Fibroblast of skin of left quadriceps (primary cell): ENCODE data around the gene SAFB.
A peak's percentile ranks its signal among the peaks of the same experiment; 100 is the strongest.
"Not testable (repeated sequence)": the region's sequence is repeated elsewhere in the genome, so short reads cannot be mapped to it uniquely, and the experiment has no call there.

Experiments used
- DNase-seq, 2 experiments: peaks; one replicate each; pipeline ENCODE4 v3.0.0-alpha.2; 2013; ENCODE audit warnings: low read depth in 2 of 2

The SAFB gene

DNA sequence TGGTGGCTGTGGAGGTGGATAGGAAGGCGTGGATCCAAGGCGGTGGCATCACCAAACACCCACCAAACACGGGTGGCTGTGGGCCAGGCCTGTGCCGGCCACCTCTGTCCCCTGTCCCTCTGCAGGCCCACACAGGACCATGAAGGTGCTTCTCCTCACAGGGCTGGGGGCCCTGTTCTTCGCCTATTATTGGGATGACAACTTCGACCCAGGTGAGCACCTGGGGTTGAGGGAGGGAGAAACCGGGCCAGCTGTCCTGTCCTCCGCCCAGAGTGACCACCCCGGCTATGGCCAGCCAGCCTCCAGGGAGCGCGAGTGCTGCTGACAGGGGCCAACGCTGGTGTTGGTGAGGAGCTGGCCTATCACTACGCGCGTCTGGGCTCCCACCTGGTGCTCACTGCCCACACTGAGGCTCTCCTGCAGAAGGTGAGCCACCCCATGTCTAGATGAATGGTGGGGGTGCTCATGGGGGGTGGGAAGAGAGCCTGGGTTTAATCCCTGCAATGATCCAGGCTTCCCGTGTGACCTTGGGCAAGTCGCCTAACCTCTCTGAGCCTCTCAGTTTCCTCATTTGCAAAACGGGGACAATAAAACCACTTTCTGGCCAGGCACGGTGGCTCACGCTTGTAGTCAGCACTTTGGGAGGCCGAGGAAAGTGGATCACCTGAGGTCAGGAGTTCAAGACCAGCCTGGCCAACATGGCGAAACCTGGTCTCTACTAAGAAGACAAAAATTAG lies 62.0 kb downstream of the SAFB start:
- no peak for DNase-seq

DNA sequence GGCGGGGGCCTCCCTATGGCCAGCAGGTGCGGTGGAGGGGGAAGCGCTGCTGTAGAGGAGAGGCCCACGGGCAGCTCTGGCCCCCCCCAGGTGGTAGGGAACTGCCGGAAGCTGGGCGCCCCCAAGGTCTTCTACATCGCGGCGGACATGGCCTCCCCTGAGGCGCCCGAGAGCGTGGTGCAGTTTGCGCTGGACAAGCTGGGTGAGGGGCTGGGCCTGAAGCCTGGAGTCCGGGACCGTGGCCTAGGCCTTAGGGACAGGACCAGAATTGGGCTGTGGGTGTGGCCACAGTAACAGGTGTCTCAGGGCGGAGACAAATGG lies 63.4 kb downstream of the SAFB start:
- DNase-seq: no peak

DNA sequence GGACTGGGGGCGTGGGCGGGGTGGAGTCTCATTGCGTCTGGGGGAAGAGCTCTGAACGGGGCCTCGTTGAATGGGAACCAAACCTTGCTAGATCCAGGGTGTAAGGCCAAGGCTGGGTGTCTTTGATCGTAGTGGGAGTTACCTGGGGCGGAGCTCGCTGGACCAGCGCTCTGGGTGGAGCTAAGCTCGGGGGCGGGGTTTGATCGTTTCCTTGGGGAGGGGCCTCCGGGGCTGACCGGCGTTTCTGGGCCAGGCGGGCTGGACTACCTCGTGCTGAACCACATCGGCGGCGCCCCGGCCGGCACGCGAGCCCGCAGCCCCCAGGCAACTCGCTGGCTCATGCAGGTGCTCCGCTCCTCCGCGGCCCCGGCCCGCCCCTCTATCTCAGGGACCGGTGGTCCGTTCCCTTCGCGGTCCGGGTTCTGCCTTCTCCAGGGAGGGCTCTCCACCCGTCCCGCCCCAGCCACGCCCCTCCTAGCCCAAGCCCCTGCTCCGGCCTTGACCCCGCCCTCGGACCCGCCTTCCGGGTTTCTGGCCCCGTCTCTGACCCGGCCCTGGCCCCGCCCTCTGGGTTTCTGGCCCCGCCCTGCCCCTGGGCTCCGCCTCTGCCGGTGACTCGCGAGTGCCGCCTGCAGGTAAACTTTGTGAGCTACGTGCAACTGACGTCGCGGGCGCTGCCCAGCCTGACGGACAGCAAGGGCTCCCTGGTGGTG lies 63.9 kb downstream of the SAFB start:
- peak; percentile 71 to 76 for DNase-seq

DNA sequence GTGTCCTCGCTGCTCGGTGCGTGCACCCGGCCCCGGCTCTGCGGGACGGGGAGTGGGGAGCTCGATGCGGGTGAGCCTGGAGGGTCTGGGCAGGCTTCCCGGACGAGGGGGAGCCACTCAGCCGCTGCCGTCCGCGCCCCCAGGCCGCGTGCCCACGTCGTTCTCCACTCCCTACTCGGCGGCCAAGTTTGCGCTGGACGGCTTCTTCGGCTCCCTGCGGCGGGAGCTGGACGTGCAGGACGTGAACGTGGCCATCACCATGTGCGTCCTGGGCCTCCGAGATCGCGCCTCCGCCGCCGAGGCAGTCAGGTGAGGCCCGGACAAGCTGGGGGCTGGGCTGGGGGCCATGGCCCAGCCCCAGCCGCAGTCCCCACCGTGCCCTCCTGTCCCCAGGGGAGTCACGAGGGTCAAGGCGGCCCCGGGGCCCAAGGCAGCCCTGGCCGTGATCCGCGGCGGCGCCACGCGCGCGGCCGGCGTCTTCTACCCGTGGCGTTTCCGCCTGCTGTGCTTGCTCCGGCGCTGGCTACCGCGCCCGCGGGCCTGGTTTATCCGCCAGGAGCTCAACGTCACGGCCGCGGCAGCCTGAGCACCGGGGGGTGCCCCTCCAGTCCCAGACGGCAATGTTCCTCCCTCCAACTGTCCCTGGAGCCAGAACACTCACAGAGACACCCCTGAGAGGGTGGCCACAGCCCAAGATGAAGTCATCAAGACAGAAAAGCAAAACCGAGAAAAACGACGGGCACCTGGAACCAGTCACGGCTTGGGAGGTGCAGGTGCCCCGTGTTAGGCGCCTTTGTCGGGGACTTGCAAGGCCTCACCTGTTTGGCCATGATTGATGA lies 64.7 kb downstream of the SAFB start:
- DNase-seq: no peak

- DNase-seq: not testable (repeated sequence)
Observed at GRCh38 chr19:5688262-5688881, 65.5 kb downstream of the SAFB start.

GRCh38 chr19:5690125-5690954 lies 67.5 kb downstream of the SAFB start, which contains the start of gene RPL36:
Gene RPL36 (plus strand): TSS chr19:5690295. CDS start chr19:5690508, 213 bp downstream.
- peak; percentile 93 to 94 for DNase-seq

DNA sequence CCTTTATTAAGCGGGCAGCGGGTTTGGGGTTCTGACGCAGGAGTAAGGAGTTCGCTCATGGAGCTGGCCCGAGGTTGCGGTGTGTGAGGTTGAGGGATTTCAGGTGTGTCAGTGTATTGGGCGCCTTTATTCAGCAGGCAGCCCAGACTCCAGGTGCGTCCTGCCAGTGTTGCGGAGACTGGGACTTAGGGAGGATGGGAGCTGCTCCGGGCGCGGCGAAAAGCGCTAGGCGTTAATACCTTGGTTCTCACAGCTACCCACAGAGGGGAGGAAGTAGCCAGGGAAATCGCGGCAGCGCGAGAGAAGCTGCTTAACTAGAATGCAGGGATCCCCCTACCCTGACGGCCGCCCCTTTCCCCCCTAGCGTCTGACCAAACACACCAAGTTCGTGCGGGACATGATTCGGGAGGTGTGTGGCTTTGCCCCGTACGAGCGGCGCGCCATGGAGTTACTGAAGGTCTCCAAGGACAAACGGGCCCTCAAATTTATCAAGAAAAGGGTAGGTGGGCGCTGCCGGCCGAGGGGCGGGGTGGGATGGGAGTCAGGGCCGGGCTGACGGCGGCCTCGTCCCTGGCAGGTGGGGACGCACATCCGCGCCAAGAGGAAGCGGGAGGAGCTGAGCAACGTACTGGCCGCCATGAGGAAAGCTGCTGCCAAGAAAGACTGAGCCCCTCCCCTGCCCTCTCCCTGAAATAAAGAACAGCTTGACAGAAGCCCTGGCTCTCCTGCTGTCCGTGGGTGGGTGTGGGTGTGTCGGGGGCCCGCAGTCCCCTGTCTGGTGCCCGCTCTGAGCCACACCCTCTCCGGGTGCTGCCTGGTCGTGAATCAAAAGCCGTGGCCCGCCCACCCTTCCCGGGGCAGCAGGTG lies 68.3 kb downstream of the SAFB start:
- DNase-seq: no peak

GRCh38 chr19:5691822-5692722 lies 69.2 kb downstream of the SAFB start:
- no peak for DNase-seq

- DNase-seq: no peak
Observed at GRCh38 chr19:5692723-5693194, 69.9 kb downstream of the SAFB start.

DNA sequence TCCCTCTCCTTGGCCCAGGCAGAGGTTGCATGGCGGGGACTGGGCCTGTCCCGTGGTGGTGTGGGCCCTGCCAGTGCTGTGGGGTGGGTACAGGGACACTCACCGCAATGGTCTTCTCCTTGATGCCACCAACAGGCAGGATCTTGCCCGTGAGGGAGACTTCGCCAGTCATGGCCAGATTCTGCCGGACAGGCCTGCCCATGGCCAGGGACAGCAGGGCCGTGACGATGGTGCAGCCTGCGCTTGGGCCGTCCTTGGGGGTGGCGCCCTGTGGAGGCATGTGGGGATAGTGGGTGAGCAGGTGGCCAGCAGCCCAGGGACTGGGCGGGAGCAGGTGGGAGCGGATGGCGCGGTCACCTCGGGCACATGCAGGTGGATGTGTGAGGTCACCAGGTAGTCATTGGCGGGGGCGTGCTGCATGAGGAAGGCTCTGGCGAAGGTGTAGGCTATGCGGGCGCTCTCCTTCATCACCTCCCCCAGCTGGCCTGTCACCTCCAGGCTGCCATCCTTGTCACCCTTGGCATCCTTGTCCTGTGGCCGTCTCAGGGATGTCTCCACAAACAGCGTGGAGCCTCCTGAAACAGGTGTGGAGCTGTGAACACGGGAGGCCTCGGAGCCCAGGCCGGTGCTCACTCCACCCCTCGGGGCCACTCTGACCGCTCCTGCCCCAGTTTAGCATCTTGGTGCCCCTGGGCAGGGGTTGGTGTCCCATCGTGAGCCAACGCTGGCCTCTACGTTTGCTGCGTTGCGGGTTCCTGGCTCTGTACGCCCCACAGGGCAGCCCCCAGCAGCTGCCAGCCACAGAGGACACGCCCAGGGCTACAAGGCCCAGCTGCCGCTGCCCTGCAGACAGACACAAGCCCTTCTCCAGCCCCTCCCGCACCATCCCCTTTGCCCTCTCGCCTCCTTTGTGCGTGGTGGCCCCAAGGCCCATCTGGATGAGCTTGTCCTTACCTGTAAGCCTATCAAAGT lies 70.6 kb downstream of the SAFB start:
- no peak for DNase-seq

DNA sequence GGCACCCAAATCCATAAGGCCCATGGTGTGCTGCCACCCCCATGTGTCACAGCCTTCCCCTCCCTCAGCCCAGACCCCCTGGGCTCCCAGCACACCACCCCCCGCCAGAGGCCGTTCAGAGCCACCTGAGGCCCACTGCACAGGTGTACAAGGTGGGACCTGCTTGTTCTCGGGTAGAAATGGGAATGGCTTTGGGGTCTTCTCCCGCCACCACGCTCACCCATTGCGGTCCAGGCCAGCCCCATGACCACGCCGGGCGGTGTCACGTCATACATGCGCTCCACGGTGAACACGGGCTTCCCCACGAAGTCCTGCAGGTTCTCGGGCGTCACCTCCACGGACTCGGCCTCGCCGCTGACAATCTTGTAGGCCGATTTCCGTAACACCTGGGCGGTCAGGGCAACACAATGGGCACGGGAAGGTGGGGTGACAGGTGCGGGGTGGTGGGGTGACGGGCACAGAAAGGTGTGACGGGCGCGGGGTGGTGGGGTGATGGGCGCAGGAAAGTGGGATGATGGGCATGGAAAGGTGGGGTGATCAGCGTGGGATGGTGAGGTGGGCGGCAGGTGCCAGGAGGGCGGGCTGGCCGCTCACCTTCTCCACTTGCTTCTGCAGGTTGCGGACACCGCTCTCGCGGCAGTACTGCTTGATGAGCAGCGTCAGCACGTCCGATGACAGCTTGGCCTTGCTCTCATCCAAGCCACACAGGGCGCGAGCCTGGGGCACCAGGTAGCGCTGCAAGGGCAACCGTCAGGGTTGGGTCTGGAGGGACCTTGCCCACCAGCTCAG lies 71.5 kb downstream of the SAFB start:
- no peak for DNase-seq

DNA sequence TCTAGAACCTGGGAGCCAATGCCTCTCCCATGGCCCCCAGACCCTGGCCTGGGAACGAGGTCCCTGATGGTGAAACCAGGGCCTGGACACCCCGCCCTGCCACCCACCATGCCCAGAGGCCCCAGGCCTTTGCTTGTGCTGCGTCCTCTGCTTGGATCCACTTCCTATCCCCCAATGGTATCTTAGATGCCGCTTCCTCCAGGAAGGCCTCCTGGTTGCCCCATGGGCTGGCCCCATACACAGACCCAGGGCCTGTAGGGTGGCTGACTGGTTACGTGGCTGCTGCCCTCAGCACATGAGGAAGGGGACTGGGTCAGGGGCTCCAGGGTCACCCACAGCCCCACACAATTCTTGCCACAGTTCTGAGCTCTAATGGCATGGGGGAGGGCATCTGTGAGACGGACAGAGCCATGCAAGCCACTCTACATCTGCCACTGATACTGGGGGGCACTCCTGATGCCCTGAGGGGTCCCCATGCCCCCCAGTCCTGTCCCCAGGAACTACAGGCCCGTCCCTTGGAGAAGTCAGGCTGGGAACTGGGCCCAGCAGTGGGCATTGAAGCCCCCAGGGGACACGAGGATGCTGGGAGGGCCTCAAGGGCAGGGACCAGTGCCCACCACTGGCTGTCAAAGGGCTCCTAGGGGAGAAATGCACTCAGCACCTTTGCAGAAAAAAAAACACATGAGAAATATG lies 72.2 kb downstream of the SAFB start:
- no peak for DNase-seq

DNA sequence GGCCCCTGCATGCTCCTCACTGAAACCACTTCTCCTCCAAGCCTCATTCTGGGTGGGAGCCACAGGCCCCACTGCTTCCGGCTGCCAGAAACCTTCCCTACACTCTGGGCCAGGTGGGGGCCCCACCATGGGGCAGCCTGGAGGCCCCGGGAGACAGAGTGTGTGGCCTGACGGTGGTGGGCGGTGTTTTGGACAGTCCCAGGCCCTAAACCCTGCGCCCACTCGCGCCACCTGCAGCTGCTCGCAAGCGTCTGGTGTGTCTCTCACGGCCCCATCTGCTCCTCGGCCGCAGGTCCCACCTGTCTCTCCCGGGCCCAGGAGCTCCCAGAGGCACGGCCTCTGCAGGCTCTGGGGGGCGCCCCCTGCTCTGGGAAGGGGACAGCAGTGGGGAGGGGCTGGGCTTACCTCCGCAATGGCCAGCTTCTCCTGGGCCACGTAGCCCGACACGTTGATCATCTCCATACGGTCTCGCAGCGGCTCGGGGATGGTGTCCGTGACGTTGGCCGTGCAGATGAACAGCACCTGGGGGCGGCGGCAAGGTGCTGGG lies 72.8 kb downstream of the SAFB start:
- no peak for DNase-seq

- DNase-seq: no peak
Observed at GRCh38 chr19:5696196-5697021, 73.5 kb downstream of the SAFB start.
